ENCODE data around the gene COASY.

- TF ChIP-seq, protein P1, sequence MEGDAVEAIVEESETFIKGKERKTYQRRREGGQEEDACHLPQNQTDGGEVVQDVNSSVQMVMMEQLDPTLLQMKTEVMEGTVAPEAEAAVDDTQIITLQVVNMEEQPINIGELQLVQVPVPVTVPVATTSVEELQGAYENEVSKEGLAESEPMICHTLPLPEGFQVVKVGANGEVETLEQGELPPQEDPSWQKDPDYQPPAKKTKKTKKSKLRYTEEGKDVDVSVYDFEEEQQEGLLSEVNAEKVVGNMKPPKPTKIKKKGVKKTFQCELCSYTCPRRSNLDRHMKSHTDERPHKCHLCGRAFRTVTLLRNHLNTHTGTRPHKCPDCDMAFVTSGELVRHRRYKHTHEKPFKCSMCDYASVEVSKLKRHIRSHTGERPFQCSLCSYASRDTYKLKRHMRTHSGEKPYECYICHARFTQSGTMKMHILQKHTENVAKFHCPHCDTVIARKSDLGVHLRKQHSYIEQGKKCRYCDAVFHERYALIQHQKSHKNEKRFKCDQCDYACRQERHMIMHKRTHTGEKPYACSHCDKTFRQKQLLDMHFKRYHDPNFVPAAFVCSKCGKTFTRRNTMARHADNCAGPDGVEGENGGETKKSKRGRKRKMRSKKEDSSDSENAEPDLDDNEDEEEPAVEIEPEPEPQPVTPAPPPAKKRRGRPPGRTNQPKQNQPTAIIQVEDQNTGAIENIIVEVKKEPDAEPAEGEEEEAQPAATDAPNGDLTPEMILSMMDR (IDR thresholded peaks at IDR 0.05), result no peak
- no peak for TF ChIP-seq POLR2A (IDR thresholded peaks at IDR 0.05)
- no peak for TF ChIP-seq POLR2AphosphoS5 (IDR thresholded peaks at IDR 0.05)
Observed at GRCh38 chr17:42521666-42522262, 40.2 kb upstream of the COASY start.
